ENCODE data around the gene CADM1.
A peak's percentile ranks its signal among the peaks of the same experiment; 100 is the strongest.

Gene CADM1

DNA sequence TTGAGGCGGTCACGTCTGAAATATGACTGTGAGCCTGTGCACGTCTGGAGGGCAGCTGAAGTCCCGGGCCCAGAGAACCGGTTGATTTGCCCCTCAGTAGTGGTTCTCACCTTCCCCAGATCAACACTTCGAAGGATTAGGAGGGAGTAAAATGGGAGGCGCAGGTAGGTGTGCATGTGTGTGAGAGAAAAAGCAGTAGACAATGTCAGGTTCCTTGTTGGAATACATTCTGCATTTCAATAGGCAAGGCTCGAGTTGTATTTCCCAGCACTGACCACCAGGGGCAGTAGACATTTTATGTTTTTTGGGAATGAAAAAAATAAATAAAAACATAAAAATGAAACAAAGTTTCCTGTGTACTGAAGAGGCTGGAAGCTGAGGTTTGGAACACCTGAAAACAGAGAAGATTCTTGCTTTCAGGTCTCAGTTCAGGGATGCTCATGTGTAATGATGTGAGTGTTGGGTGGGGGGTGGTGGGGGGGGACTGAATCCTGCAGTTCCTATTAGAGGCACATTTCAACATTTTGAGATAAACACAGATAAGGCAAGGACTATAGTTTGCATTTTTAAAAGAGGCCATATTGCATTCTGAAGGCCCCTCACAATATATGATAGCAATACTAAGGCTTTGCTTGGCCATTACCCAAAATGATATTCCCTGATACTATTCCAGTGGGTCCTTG is 333.9 kb downstream of the CADM1 start:
- H4K20me1 ChIP-seq (ENCODE audit: insufficient read depth), result no peaks in the 10 kb centered on the region
- no peaks in the 10 kb centered on the region for H3K27me3 ChIP-seq (ENCODE audit: insufficient read depth, low read depth)
- H3K36me3 ChIP-seq (ENCODE audit: insufficient read depth), result no peaks in the 10 kb centered on the region
- H3K4me3 ChIP-seq (IDR thresholded peaks at IDR 0.05; ENCODE audit: insufficient read depth, low read depth, low read length), result no peak overlapping the region
- no peak overlapping the region for H3K4me2 ChIP-seq
- H3K9ac ChIP-seq, result no peak overlapping the region
- TF ChIP-seq, protein P1, sequence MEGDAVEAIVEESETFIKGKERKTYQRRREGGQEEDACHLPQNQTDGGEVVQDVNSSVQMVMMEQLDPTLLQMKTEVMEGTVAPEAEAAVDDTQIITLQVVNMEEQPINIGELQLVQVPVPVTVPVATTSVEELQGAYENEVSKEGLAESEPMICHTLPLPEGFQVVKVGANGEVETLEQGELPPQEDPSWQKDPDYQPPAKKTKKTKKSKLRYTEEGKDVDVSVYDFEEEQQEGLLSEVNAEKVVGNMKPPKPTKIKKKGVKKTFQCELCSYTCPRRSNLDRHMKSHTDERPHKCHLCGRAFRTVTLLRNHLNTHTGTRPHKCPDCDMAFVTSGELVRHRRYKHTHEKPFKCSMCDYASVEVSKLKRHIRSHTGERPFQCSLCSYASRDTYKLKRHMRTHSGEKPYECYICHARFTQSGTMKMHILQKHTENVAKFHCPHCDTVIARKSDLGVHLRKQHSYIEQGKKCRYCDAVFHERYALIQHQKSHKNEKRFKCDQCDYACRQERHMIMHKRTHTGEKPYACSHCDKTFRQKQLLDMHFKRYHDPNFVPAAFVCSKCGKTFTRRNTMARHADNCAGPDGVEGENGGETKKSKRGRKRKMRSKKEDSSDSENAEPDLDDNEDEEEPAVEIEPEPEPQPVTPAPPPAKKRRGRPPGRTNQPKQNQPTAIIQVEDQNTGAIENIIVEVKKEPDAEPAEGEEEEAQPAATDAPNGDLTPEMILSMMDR (conservative IDR thresholded peaks at IDR 0.05; ENCODE audit: low read depth, low read length), result peak; percentile 71
- H3K4me1 ChIP-seq (ENCODE audit: low read depth, poor library complexity, severe bottlenecking), result peaks cover 5% of the 10 kb centered on the region
- H2AFZ ChIP-seq (ENCODE audit: low read depth), result no peak overlapping the region
- H3K27ac ChIP-seq, result no peak overlapping the region
- no peaks in the 10 kb centered on the region for H3K79me2 ChIP-seq (ENCODE audit: insufficient read depth, low read depth)

DNA sequence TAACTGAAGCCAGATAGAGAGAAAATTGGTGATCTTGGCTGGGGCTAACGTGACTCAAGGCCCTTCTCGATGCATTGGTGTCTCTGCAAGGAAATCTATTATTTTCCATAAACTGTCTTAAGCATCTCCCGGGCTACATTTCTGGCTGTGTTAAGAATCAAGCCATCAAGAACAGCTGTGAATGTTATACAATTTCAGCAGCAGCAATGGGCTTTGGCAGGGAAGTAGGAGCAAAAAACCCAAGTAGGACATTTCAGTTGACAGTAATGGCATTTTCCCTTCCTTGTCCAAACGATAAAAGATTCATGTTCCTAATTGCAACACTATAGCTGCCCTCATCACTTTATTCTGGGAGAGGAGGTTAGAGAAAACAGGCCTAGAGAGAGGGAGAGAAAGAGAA is 335.0 kb downstream of the CADM1 start:
- no peak overlapping the region for H3K27ac ChIP-seq
- TF ChIP-seq, protein P1 (conservative IDR thresholded peaks at IDR 0.05; ENCODE audit: low read depth, low read length), result no peak
- no peak overlapping the region for H3K4me2 ChIP-seq
- peaks cover 5% of the 10 kb centered on the region for H3K4me1 ChIP-seq (ENCODE audit: low read depth, poor library complexity, severe bottlenecking)
- no peaks in the 10 kb centered on the region for H4K20me1 ChIP-seq (ENCODE audit: insufficient read depth)
- H3K27me3 ChIP-seq (ENCODE audit: insufficient read depth, low read depth), result no peaks in the 10 kb centered on the region
- H2AFZ ChIP-seq (ENCODE audit: low read depth), result no peak overlapping the region
- no peak overlapping the region for H3K9ac ChIP-seq
- H3K36me3 ChIP-seq (ENCODE audit: insufficient read depth), result no peaks in the 10 kb centered on the region
- H3K4me3 ChIP-seq (IDR thresholded peaks at IDR 0.05; ENCODE audit: insufficient read depth, low read depth, low read length), result no peak overlapping the region
- H3K79me2 ChIP-seq (ENCODE audit: insufficient read depth, low read depth), result no peaks in the 10 kb centered on the region

DNA sequence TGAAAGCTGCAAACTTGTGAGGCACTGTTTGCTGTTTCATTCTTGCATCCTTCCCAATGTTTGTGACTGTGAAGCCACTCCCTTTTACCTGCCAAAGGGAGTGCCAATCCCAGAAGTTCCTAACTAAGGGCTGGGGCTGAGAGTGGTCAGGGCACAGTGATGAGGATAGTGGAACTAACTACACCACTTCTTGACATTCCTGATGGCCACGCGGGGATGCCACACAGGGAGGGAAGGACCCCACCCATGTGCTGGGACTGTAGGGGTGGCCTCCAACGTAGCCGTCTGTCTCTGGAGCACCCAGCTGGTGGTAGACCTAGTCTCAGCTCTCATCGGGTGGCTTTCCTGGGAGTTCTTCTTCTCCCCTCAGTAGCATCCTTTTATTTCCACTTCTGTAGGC is 335.5 kb downstream of the CADM1 start:
- H3K79me2 ChIP-seq (ENCODE audit: insufficient read depth, low read depth), result no peaks in the 10 kb centered on the region
- H3K36me3 ChIP-seq (ENCODE audit: insufficient read depth), result no peaks in the 10 kb centered on the region
- H3K4me3 ChIP-seq (IDR thresholded peaks at IDR 0.05; ENCODE audit: insufficient read depth, low read depth, low read length), result no peak overlapping the region
- no peak overlapping the region for H3K4me2 ChIP-seq
- no peak overlapping the region for H3K9ac ChIP-seq
- H3K27ac ChIP-seq, result no peak overlapping the region
- H4K20me1 ChIP-seq (ENCODE audit: insufficient read depth), result no peaks in the 10 kb centered on the region
- TF ChIP-seq, protein P1 (conservative IDR thresholded peaks at IDR 0.05; ENCODE audit: low read depth, low read length), result no peak
- H2AFZ ChIP-seq (ENCODE audit: low read depth), result no peak overlapping the region
- no peaks in the 10 kb centered on the region for H3K27me3 ChIP-seq (ENCODE audit: insufficient read depth, low read depth)
- peaks cover 5% of the 10 kb centered on the region for H3K4me1 ChIP-seq (ENCODE audit: low read depth, poor library complexity, severe bottlenecking)

DNA sequence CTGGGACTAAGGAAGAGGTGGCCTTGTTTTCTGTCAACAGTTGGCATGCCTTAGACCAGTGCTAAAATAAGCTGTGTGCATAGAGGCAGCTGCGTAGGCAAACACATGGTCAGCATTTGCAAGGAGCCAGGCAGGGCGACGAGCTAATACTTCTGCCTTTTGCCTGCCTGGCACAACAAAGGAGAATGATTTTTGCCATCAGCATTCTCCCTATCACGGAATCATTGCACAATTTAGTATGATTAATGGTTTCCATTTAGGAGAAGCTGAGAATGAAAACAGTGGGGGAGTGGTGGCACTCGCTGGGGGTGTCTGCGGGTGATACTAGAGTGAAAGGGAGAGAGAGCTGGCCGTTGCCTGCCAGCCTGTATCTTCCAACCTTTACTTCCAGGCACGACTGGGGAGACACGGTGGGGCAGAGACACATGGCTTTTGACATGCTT is 336.0 kb downstream of the CADM1 start:
- H3K79me2 ChIP-seq (ENCODE audit: insufficient read depth, low read depth), result no peaks in the 10 kb centered on the region
- H3K27me3 ChIP-seq (ENCODE audit: insufficient read depth, low read depth), result no peaks in the 10 kb centered on the region
- TF ChIP-seq, protein P1 (conservative IDR thresholded peaks at IDR 0.05; ENCODE audit: low read depth, low read length), result no peak
- no peak overlapping the region for H3K4me3 ChIP-seq (IDR thresholded peaks at IDR 0.05; ENCODE audit: insufficient read depth, low read depth, low read length)
- no peaks in the 10 kb centered on the region for H3K36me3 ChIP-seq (ENCODE audit: insufficient read depth)
- no peak overlapping the region for H2AFZ ChIP-seq (ENCODE audit: low read depth)
- no peak overlapping the region for H3K9ac ChIP-seq
- no peak overlapping the region for H3K27ac ChIP-seq
- peaks cover 5% of the 10 kb centered on the region for H3K4me1 ChIP-seq (ENCODE audit: low read depth, poor library complexity, severe bottlenecking)
- no peak overlapping the region for H3K4me2 ChIP-seq
- H4K20me1 ChIP-seq (ENCODE audit: insufficient read depth), result no peaks in the 10 kb centered on the region
